H1 (cell line): ENCODE measurements around the gene COPS6. TPM values are rescaled to one million over a fixed set of nuclear protein-coding genes. Genes with fewer than 3 reads are reported as not detected.

Source experiments
- CEBPB ChIP-seq: IDR thresholded peaks from 2 replicates; pipeline ENCODE4 v1.6.1; 2012; ENCODE audit warnings: low read depth, low read length
- CREB1 ChIP-seq: IDR thresholded peaks from 2 replicates; pipeline ENCODE4 v1.6.1; 2012; ENCODE audit warnings: inconsistent platforms
- E2F6 ChIP-seq: IDR thresholded peaks from 2 replicates; pipeline ENCODE4 v1.6.1; 2012; ENCODE audit warnings: inconsistent platforms
- EGR1 ChIP-seq: IDR thresholded peaks from 2 replicates; pipeline ENCODE4 v1.6.1; 2011; ENCODE audit warnings: low read depth, low read length, borderline replicate concordance
- EZH2 ChIP-seq: fragments of 200-600 bp; sonication (generic); IDR thresholded peaks from 2 replicates; pipeline ENCODE4 v1.7.1; 2012; ENCODE audit warnings: low read depth, mild to moderate bottlenecking, moderate library complexity, low read length, inconsistent platforms; ENCODE audit not compliant: severe bottlenecking
- GABPA ChIP-seq: IDR thresholded peaks from 2 replicates; pipeline ENCODE4 v1.6.1; 2011; ENCODE audit warnings: mild to moderate bottlenecking, low read length, moderate library complexity, borderline replicate concordance; ENCODE audit not compliant: insufficient read depth
- GTF2F1 ChIP-seq: IDR thresholded peaks from 2 replicates; pipeline ENCODE4 v1.6.1; 2012; ENCODE audit warnings: low read depth, low read length, improper control_type of control experiment, borderline replicate concordance
- KDM4A ChIP-seq: IDR thresholded peaks from one replicate; pipeline ENCODE4 v1.7.1; 2012; ENCODE audit warnings: low read depth, mild to moderate bottlenecking, moderate library complexity, low read length, inconsistent platforms; ENCODE audit not compliant: severe bottlenecking
- POLR2A ChIP-seq, 2 experiments: IDR thresholded peaks; 1 replicate in 1 of 2; 2 replicates in 1 of 2; pipeline ENCODE4 v1.6.1; 2011; ENCODE audit warnings: low read depth in 2 of 2, low read length in 2 of 2, mild to moderate bottlenecking in 2 of 2; ENCODE audit errors: control extremely low read depth in 1 of 2
- POLR2AphosphoS5 ChIP-seq: IDR thresholded peaks from 2 replicates; pipeline ENCODE4 v1.6.1; 2011; ENCODE audit warnings: low read depth, low read length
- SIN3A ChIP-seq, 2 experiments: IDR thresholded peaks in 1 of 2; conservative IDR thresholded peaks in 1 of 2; 2 replicates each; pipeline ENCODE4 v1.6.1; 2011 to 2012; ENCODE audit warnings: low read length in 2 of 2, improper control_type of control experiment in 1 of 2, low read depth in 1 of 2, mild to moderate bottlenecking in 1 of 2
- SP1 ChIP-seq: IDR thresholded peaks from 2 replicates; pipeline ENCODE4 v1.6.1; 2011; ENCODE audit warnings: low read depth, low read length
- SRF ChIP-seq: IDR thresholded peaks from 2 replicates; pipeline ENCODE4 v1.6.1; 2011; ENCODE audit warnings: mild to moderate bottlenecking, low read depth, low read length, moderate library complexity
- SUZ12 ChIP-seq: fragments of 200-600 bp; sonication (generic); IDR thresholded peaks from 2 replicates; pipeline ENCODE4 v1.6.1; 2012; ENCODE audit warnings: mild to moderate bottlenecking, inconsistent platforms, low read length, moderate library complexity, mixed read lengths
- TAF1 ChIP-seq: IDR thresholded peaks from 2 replicates; pipeline ENCODE4 v1.6.1; 2011; ENCODE audit warnings: mild to moderate bottlenecking, low read depth, low read length
- TAF7 ChIP-seq: optimal IDR thresholded peaks from 2 replicates; pipeline ENCODE3; 2011; ENCODE audit warnings: low read depth, mild to moderate bottlenecking, inconsistent platforms, low read length, moderate library complexity, borderline replicate concordance
- TBP ChIP-seq: IDR thresholded peaks from 2 replicates; pipeline ENCODE4 v1.6.1; 2011; ENCODE audit warnings: low read depth, low read length, improper control_type of control experiment
- polyA plus RNA-seq, 7 experiments: library from polyadenylated mRNA; depleted of rRNA in 3 of 7; stranded (reverse) in 5 of 7; unstranded in 2 of 7; fragments of >200 nt in 5 of 7; fragments of 200-250 nt in 2 of 7; gene quantifications; 1 replicate in 5 of 7; 2 replicates in 1 of 7; 4 replicates in 1 of 7; pipeline versions ENCODE4 v1.2.1 to v1.2.3, GENCODE V29; 2011 to 2013; ENCODE audit warnings: missing spikeins in 2 of 7, mixed read lengths in 2 of 7
- total RNA-seq: library from RNA; stranded (reverse); fragmentation: NEBNext Ultra II Directional; extraction: Animal tissue kit (Norgen Biotek cat#: 25700); gene quantifications from 2 replicates; pipeline ENCODE4 v1.2.1, GENCODE V29; 2021
- TF ChIP-seq, protein P1 (sequence below), 3 experiments: IDR thresholded peaks; 1 replicate in 2 of 3; 2 replicates in 1 of 3; pipeline versions ENCODE4 v1.5.1 to v1.6.1; 2011; ENCODE audit warnings: low read length in 3 of 3, mild to moderate bottlenecking in 3 of 3, inconsistent platforms in 2 of 3, low read depth in 1 of 3, moderate library complexity in 1 of 3; ENCODE audit not compliant: insufficient read depth in 1 of 3; ENCODE audit errors: control extremely low read depth in 1 of 3

Gene COPS6
- total and polyA plus RNA-seq, 2 of the 8 experiments (the other 6 are each of a cell fraction or from before 2014, with no cell fraction given): 127 to 225 TPM

- TF ChIP-seq EZH2 (no peak), SRF (0 out of 2 replicates have a peak, but pooled peaks have one; percentile 18), SUZ12 (no peak), GTF2F1 (0 out of 2 replicates have a peak, but pooled peaks have one; percentile 13), GABPA (peak; percentile 87; the same call in 1 of the 2 replicates), E2F6 (no peak), EGR1 (peak; percentile 83), TAF7 (peak; percentile 54), SP1 (peak; percentile 58; the same call in 1 of the 2 replicates), TAF1 (peak; percentile 96), CREB1 (peak; percentile 94), KDM4A (peak; percentile 79), TBP (peak; percentile 91), POLR2A (IDR thresholded peaks at IDR 0.05; ENCODE audit: control extremely low read depth in 1 of 2, low read depth in 2 of 2, low read length in 2 of 2) (peak; percentile 84 to 94), POLR2AphosphoS5 (peak; percentile 94), CEBPB (no peak), SIN3A (conservative IDR thresholded peaks at IDR 0.05 in 1 of 2, IDR thresholded peaks at IDR 0.05 in 1 of 2; ENCODE audit: low read depth in 1 of 2, low read length in 2 of 2) (peak; percentile 4 to 90; a peak in 2 of 4 replicates)
- TF ChIP-seq, protein P1, sequence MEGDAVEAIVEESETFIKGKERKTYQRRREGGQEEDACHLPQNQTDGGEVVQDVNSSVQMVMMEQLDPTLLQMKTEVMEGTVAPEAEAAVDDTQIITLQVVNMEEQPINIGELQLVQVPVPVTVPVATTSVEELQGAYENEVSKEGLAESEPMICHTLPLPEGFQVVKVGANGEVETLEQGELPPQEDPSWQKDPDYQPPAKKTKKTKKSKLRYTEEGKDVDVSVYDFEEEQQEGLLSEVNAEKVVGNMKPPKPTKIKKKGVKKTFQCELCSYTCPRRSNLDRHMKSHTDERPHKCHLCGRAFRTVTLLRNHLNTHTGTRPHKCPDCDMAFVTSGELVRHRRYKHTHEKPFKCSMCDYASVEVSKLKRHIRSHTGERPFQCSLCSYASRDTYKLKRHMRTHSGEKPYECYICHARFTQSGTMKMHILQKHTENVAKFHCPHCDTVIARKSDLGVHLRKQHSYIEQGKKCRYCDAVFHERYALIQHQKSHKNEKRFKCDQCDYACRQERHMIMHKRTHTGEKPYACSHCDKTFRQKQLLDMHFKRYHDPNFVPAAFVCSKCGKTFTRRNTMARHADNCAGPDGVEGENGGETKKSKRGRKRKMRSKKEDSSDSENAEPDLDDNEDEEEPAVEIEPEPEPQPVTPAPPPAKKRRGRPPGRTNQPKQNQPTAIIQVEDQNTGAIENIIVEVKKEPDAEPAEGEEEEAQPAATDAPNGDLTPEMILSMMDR (IDR thresholded peaks at IDR 0.05; ENCODE audit: control extremely low read depth in 1 of 3, insufficient read depth in 1 of 3, low read depth in 1 of 3, low read length in 3 of 3): peak in 1 of 3 experiments; percentile 7; a peak in 1 of 4 replicates
These were observed 39.1 kb upstream of the COPS6 start, which contains the start of gene ZSCAN21 (continued) for GRCh38 chr7:100049441-100050291.
